BJ (cell line): Measurements from ENCODE around the gene ZNF579. TPM values are rescaled to one million over a fixed set of nuclear protein-coding genes. Genes with fewer than 3 reads are reported as not detected.

Experiments used
- CTCF ChIA-PET: fragments of 350-600 bp; formaldehyde crosslinking; extraction: SDS; loops from one replicate; lab custom pipeline; 2021; ENCODE audit warnings: antibody characterized with exemption, inconsistent platforms; lab: Yijun Ruan, JAX
- POLR2A ChIA-PET: fragments of 300-600 bp; sonication (Branson Sonifier 250); formaldehyde crosslinking; extraction: SDS; loops from one replicate; lab custom pipeline; 2021; ENCODE audit warnings: antibody characterized with exemption; lab: Charles Lee
- DNase-seq: peaks from one replicate; pipeline ENCODE4 v3.0.0-alpha.2; 2011; ENCODE audit warnings: low read depth
- H3K27me3 ChIP-seq: 2 replicates; pipeline ENCODE4 v1.6.0; 2011; ENCODE audit warnings: low read length; ENCODE audit not compliant: control insufficient read depth, insufficient read depth
- H3K36me3 ChIP-seq: 2 replicates; pipeline ENCODE4 v1.5.1; 2011; ENCODE audit warnings: low read length; ENCODE audit not compliant: control insufficient read depth, insufficient read depth
- H3K4me3 ChIP-seq: 2 replicates; pipeline ENCODE4 v1.5.1; 2011; ENCODE audit warnings: low read depth, mild to moderate bottlenecking, control low read depth, low read length
- polyA plus RNA-seq: library from polyadenylated mRNA; depleted of rRNA; stranded (reverse); fragments of >200 nt; gene quantifications from 2 replicates; pipeline ENCODE4 v1.2.3, GENCODE V29; 2011
- TF ChIP-seq, protein P1 (sequence below): IDR thresholded peaks from 2 replicates; pipeline ENCODE4 v1.5.1; 2011; ENCODE audit warnings: low read depth, mild to moderate bottlenecking, control low read depth, inconsistent platforms, low read length, moderate library complexity; ENCODE audit not compliant: insufficient read depth

ZNF579 gene
- polyA plus RNA-seq, 1 experiment = 2.6 TPM

DNA sequence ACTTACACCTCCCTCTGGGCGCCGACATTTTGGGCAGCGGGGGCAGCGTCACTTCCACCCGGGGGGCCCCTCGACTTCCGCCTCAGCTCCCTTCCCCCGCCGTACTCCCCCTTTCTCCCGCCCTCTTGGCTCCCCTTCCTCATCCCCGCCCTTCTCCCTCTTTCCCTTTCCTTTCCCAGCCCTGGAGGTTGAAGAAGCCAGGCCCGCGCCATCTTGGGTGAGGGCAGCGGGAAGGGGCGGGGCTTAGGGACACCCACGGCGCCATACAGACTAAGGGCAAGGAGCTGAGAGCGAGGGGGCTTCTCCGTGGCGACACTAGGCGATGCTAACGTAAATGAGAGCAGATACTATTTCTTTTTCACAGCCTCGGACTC is 18.8 kb upstream of the ZNF579 start, which contains the start of gene FIZ1:
FIZ1 (minus strand) TSS at position 50 of the 374 bp plus-strand sequence. CDS start 1,652 bp downstream, outside the sequence.
- DNase-seq = peak; percentile 92
- POLR2A ChIA-PET = interaction anchor here (0.5 to 0.8 kb wide), 3 partner anchors 19 to 138 kb away, joined by 3 to 9 read pairs (median 5); partner anchors contain the start of genes ISOC2 and SSC5D
- Histone ChIP-seq H3K27me3 (no peaks in the 10 kb centered on the region), H3K36me3 (peaks cover 11% of the 10 kb centered on the region), H3K4me3 (peak within 1 kb of the TSS; percentile 88)
- TF ChIP-seq, protein P1, sequence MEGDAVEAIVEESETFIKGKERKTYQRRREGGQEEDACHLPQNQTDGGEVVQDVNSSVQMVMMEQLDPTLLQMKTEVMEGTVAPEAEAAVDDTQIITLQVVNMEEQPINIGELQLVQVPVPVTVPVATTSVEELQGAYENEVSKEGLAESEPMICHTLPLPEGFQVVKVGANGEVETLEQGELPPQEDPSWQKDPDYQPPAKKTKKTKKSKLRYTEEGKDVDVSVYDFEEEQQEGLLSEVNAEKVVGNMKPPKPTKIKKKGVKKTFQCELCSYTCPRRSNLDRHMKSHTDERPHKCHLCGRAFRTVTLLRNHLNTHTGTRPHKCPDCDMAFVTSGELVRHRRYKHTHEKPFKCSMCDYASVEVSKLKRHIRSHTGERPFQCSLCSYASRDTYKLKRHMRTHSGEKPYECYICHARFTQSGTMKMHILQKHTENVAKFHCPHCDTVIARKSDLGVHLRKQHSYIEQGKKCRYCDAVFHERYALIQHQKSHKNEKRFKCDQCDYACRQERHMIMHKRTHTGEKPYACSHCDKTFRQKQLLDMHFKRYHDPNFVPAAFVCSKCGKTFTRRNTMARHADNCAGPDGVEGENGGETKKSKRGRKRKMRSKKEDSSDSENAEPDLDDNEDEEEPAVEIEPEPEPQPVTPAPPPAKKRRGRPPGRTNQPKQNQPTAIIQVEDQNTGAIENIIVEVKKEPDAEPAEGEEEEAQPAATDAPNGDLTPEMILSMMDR = no peak
- CTCF ChIA-PET = interaction anchor here (0.6 to 2.0 kb wide), 6 partner anchors 16 to 1746 kb away, joined by 3 to 11 read pairs (median 3); partner anchors contain the start of gene U2AF2

DNA sequence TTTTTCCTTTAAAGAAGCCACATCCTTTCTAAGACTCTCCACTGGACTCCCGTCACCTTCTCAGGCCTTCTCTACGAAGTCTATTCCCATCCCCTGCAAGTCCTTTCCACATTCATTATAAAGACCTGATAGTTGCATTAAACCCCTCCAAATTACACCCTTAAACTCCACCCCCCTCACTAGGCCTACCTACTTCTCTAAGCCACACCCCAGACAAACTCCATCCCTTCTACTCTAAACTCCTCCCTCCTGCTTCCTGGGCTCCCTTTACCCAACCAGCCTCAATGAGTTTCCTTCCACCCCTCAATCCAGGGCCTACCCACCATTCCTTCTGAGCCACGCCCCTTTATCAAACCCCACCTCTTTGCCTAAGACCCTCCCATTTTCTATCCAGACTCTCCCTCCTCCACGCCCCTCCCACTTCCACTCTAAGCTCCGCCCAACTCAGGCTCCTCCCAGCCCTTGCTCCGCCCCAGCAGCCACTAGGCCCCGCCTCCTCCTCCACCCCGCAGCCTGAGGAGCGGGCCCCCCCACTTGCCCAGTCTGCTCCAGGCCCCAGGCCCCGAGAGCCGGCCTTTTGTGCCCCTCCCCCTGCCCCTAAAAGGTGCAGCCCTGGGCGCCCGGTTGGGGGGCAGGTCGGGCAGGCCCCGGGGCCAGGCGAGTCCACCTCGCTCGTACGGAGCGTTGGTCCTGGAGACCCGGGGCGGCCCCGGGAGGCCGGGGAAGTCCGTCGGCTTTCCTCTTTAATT is 18.2 kb upstream of the ZNF579 start:
- ChIA-PET CTCF (interaction anchor here (0.6 to 2.0 kb wide), 6 partner anchors 16 to 131 kb away, joined by 3 to 11 read pairs (median 4); partner anchors contain the start of gene U2AF2), POLR2A (interaction anchor here (0.5 to 0.7 kb wide), 3 partner anchors 20 to 319 kb away, joined by 3 to 5 read pairs (median 3); partner anchors contain the start of gene SSC5D)
- H3K27me3 ChIP-seq = no peaks in the 10 kb centered on the region
- peaks cover 11% of the 10 kb centered on the region for H3K36me3 ChIP-seq
- TF ChIP-seq, protein P1 = no peak
- H3K4me3 ChIP-seq = peak overlapping the region; percentile 88
- peak; percentile 79 for DNase-seq

DNA sequence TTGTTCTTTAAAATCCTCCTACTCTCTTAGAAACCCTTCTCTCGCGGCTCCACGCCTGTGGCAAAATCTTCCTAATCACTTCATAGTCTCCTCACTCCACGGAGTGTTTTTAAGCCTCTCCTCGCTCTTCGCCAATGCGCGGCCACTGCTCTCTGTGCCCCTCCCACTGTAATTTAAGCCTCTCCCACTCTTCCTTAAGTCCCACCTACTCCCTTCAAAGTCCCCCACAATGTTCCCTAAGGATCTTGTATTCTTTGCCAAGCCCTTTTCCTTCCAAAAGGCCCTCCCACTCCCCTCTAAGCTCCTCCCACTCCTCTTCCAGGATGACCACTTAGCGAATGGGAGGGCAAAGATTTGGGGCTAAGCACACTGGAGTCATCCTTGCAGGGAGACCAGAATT is 17.4 kb upstream of the ZNF579 start:
- Histone ChIP-seq H3K4me3 (no peak overlapping the region), H3K27me3 (no peaks in the 10 kb centered on the region), H3K36me3 (peaks cover 11% of the 10 kb centered on the region)
- TF ChIP-seq, protein P1 = no peak
- ChIA-PET CTCF (no interaction called here), POLR2A (no interaction called here)
- DNase-seq = no peak

DNA sequence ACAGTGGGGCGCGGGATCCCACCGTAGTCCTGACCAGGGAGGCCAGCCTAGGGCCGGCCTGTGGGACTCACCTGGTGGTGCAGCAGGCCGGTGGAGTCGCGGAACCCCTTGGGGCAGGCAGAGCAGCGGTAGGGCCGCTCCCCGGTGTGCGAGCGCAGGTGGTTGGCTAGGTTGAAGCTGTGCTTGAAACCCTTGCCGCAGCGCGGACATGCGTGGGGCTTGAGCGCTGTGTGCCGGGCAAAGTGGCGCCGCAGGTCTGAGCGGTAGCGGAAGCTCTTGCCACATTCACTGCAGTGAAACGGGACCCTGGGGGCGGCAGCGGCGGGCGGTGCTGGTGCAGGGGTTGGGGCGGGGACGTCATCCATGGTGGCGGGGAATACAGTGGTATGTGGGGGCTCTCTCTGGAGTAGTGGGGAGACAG is 16.9 kb upstream of the ZNF579 start:
- no peak overlapping the region for H3K4me3 ChIP-seq
- H3K27me3 ChIP-seq = no peaks in the 10 kb centered on the region
- ChIA-PET POLR2A (no interaction called here), CTCF (no interaction called here)
- TF ChIP-seq, protein P1 = no peak
- DNase-seq = no peak
- H3K36me3 ChIP-seq = peaks cover 10% of the 10 kb centered on the region

DNA sequence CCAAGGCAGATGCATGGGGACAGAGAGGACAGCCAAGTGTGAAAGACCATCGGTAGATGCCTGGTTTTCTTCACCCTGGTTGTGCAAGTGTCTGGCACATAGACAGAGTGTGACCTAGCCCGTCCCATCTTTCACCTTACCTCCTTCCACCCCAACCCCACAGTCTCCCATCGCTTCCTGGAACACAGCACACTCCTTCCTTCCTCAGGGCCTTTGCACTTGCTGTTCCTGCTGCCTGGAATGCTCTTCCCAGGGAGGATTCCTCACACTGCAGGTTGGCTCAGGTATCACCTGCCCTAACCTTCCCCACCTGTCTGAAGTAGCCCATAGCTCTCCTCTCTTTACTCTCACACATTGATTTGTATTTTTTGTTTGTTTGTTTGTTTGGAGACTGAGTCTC is 15.7 kb upstream of the ZNF579 start:
- Histone ChIP-seq H3K27me3 (no peaks in the 10 kb centered on the region), H3K36me3 (peaks cover 14% of the 10 kb centered on the region), H3K4me3 (no peak overlapping the region)
- no peak for DNase-seq
- POLR2A ChIA-PET = no interaction called here
- TF ChIP-seq, protein P1 = no peak
- CTCF ChIA-PET = no interaction called here
